Stimulated activated naive CD8-positive, alpha-beta T cell treated with anti-CD3 and anti-CD28 coated beads, Interleukin-15, Interleukin-2, amounts not matched to agents 100 ng/mL and 50 ng/mL, for 24 hours (primary cell): ENCODE results near the gene ENTHD1.
"Not testable (repeated sequence)": the region's sequence is repeated elsewhere in the genome, so short reads cannot be mapped to it uniquely, and the experiment has no call there.

Source experiments
- H3K27ac Mint-ChIP-seq: one replicate; pipeline ENCODE4 v1.8.0; 2021; ENCODE audit warnings: mild to moderate bottlenecking, mixed read lengths
- H3K27me3 Mint-ChIP-seq: one replicate; pipeline ENCODE4 v1.8.0; 2021; ENCODE audit warnings: mixed read lengths
- H3K36me3 Mint-ChIP-seq: one replicate; pipeline ENCODE4 v1.8.0; 2021; ENCODE audit warnings: low read depth, mixed read lengths
- H3K4me1 Mint-ChIP-seq: one replicate; pipeline ENCODE4 v1.8.0; 2021; ENCODE audit warnings: low read depth, mixed read lengths
- H3K4me3 Mint-ChIP-seq: one replicate; pipeline ENCODE4 v1.8.0; 2021; ENCODE audit warnings: mild to moderate bottlenecking, mixed read lengths
- H3K9me3 Mint-ChIP-seq: one replicate; pipeline ENCODE4 v1.8.0; 2021; ENCODE audit warnings: mixed read lengths

ENTHD1 gene

GRCh38 chr22:39913886-39914285, 20.3 kb upstream of the ENTHD1 start:
- Mint-ChIP-seq H3K27me3 (no peaks in the 10 kb centered on the region), H3K36me3 (peaks cover 14% of the 10 kb centered on the region), H3K9me3 (peaks cover 3% of the 10 kb centered on the region), H3K4me1 (peaks cover 100% of the 10 kb centered on the region), H3K4me3 (peak overlapping the region; percentile 90), H3K27ac (peak overlapping the region; percentile 98)

GRCh38 chr22:39913321-39913720, 19.8 kb upstream of the ENTHD1 start:
- H3K4me1 Mint-ChIP-seq = peaks cover 100% of the 10 kb centered on the region
- peaks cover 3% of the 10 kb centered on the region for H3K9me3 Mint-ChIP-seq
- no peaks in the 10 kb centered on the region for H3K27me3 Mint-ChIP-seq
- peaks cover 14% of the 10 kb centered on the region for H3K36me3 Mint-ChIP-seq
- H3K27ac Mint-ChIP-seq = peak overlapping the region; percentile 98
- H3K4me3 Mint-ChIP-seq = peak overlapping the region; percentile 90

GRCh38 chr22:39910876-39911613, 17.5 kb upstream of the ENTHD1 start:
- peaks cover 3% of the 10 kb centered on the region for H3K9me3 Mint-ChIP-seq
- H3K36me3 Mint-ChIP-seq = peaks cover 14% of the 10 kb centered on the region
- H3K4me3 Mint-ChIP-seq = peak overlapping the region; percentile 90
- H3K4me1 Mint-ChIP-seq = peaks cover 95% of the 10 kb centered on the region
- peak overlapping the region; percentile 98 for H3K27ac Mint-ChIP-seq
- no peaks in the 10 kb centered on the region for H3K27me3 Mint-ChIP-seq

DNA sequence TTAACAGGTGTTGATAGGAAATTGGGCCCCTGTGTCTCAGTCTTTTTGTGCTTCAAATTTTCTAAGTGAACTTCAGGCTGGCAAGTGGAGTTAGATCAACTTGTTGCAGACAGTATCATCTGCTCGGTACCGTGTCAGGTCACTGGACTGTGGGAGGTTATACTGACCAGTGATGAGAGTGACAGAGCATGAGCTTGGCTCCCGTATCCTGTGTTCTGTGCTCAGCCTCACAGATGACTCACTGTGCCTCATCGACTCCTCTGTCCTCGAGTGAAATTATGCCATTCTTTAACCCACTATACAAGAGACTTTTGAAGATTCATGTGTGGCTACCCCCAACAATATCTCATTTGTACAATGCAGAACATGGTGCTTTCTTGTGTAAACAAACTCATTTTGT, 15.2 kb upstream of the ENTHD1 start:
- H3K4me3 Mint-ChIP-seq = peak overlapping the region; percentile 90
- peak overlapping the region; percentile 98 for H3K27ac Mint-ChIP-seq
- peaks cover 13% of the 10 kb centered on the region for H3K36me3 Mint-ChIP-seq
- H3K9me3 Mint-ChIP-seq = peaks cover 3% of the 10 kb centered on the region
- H3K4me1 Mint-ChIP-seq = peaks cover 86% of the 10 kb centered on the region
- no peaks in the 10 kb centered on the region for H3K27me3 Mint-ChIP-seq

DNA sequence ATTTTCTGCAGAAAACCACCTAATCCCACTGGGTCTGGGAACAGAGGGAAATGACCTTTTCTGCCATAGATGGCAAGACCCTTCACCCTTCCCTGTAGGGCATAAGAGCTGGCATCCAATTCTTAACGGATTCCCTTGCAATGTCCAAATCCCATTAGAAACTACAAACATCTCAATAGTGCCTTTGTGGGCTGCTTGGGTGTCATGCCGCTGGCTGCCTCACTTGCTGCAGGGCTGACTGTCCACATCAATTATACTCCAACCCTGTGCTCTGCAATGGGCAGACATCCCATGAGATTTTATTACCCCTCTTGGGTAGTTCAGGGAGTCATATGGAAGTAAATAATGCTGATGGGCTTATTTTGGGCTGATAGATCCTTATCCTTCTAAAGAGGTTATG, 14.6 kb upstream of the ENTHD1 start:
- Mint-ChIP-seq H3K27me3 (no peaks in the 10 kb centered on the region), H3K4me1 (peaks cover 80% of the 10 kb centered on the region), H3K36me3 (peaks cover 13% of the 10 kb centered on the region), H3K27ac (peak overlapping the region; percentile 98), H3K9me3 (peaks cover 3% of the 10 kb centered on the region), H3K4me3 (peak overlapping the region; percentile 90)

DNA sequence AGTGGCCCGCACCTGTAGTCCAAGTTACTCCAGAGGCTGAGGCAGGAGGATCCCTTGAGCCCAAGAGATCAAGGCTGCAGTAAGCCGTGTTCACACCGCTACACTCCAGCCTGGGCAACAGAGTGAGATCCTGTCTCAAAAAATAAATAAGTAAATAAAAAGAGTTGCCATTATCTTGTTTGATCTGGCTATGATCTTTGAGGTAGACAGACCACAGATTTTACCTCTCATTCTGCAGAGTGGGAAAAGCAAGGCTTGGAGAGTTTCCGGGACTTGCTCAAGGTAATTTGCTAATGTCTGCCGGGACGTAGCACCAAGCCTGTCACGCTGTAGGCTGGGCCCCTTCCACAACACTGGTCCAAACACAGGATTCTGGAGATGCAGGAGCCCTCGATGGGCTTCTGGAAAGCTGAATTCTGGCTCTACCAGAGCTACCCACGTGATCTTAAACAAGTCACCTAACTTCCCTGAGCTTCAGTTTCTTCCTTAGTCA, 14.1 kb upstream of the ENTHD1 start:
- Mint-ChIP-seq H3K4me1 (peaks cover 78% of the 10 kb centered on the region), H3K27me3 (no peaks in the 10 kb centered on the region), H3K36me3 (peaks cover 17% of the 10 kb centered on the region), H3K4me3 (peak overlapping the region; percentile 90), H3K27ac (peak overlapping the region; percentile 98), H3K9me3 (peaks cover 3% of the 10 kb centered on the region)

- H3K4me3 Mint-ChIP-seq = peak overlapping the region; percentile 90
- H3K36me3 Mint-ChIP-seq = peaks cover 20% of the 10 kb centered on the region
- peak overlapping the region; percentile 98 for H3K27ac Mint-ChIP-seq
- H3K4me1 Mint-ChIP-seq = peaks cover 74% of the 10 kb centered on the region
- H3K27me3 Mint-ChIP-seq = no peaks in the 10 kb centered on the region
- H3K9me3 Mint-ChIP-seq = peaks cover 3% of the 10 kb centered on the region
These were observed 13.5 kb upstream of the ENTHD1 start for GRCh38 chr22:39907047-39907446.

- Mint-ChIP-seq H3K27me3 (no peaks in the 10 kb centered on the region), H3K4me1 (peaks cover 70% of the 10 kb centered on the region), H3K4me3 (peak overlapping the region; percentile 90), H3K27ac (peak overlapping the region; percentile 98), H3K36me3 (peaks cover 25% of the 10 kb centered on the region), H3K9me3 (peaks cover 3% of the 10 kb centered on the region)
These were observed 12.6 kb upstream of the ENTHD1 start for GRCh38 chr22:39906207-39906606.

GRCh38 chr22:39905687-39906086, 12.1 kb upstream of the ENTHD1 start:
- peaks cover 69% of the 10 kb centered on the region for H3K4me1 Mint-ChIP-seq
- H3K27me3 Mint-ChIP-seq = no peaks in the 10 kb centered on the region
- peaks cover 3% of the 10 kb centered on the region for H3K9me3 Mint-ChIP-seq
- peak overlapping the region; percentile 90 for H3K4me3 Mint-ChIP-seq
- H3K27ac Mint-ChIP-seq = peak overlapping the region; percentile 98
- peaks cover 25% of the 10 kb centered on the region for H3K36me3 Mint-ChIP-seq

GRCh38 chr22:39904862-39905261, 11.3 kb upstream of the ENTHD1 start:
- Mint-ChIP-seq H3K27me3 (no peaks in the 10 kb centered on the region), H3K36me3 (peaks cover 21% of the 10 kb centered on the region), H3K4me3 (peak overlapping the region; percentile 90), H3K9me3 (peaks cover under 1% of the 10 kb centered on the region), H3K4me1 (peaks cover 69% of the 10 kb centered on the region), H3K27ac (peak overlapping the region; percentile 98)

DNA sequence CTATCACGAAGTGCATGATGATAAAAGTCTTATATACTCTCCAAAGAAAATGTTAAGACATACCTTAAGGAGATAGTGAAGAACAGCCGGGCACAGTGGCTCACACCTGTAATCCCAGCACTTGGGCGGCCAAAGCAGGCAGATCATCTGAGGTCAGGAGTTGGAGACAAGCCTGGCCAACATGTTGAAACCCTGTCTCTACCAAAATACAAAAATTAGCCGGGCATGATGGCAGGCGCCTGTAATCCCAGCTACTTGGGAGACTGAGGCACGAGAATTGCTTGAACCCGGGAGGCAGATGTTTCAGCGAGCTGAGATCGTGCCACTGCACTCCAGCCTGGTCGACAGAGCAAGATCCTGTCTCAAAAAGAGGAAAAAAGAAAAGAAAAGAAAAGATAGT, 10.5 kb upstream of the ENTHD1 start:
- H3K4me1 Mint-ChIP-seq = peaks cover 68% of the 10 kb centered on the region
- H3K36me3 Mint-ChIP-seq = peaks cover 15% of the 10 kb centered on the region
- peak overlapping the region; percentile 98 for H3K27ac Mint-ChIP-seq
- H3K27me3 Mint-ChIP-seq, H3K9me3 Mint-ChIP-seq: not testable (repeated sequence)
- peak overlapping the region; percentile 90 for H3K4me3 Mint-ChIP-seq

DNA sequence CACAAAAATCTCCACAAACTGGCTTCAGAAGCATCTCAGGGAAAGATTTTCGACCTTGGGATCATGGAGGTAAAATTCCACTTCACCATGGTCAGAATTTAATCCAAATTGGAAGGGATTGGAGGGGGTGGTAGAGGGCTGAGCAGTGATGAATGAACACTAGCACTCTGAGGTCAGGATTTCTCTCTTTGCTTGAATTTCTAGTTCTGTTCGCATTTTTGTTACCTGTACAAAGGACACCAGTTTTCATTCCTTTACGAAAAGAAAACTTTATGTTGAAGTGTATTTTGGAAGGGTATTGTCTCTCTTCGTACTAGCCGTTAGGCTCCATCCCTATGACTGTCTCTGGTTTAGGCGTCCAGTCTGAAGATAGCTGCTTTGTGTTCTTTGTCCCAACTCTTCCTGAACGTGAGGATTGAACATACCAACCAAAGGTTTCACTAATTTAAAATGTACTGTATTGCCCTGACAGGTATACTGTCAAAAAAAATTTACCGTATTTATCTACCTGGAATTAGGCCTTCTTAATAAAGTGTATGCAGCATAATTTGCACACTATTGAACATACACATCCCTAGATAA, 8.1 kb upstream of the ENTHD1 start:
- no peaks in the 10 kb centered on the region for H3K9me3 Mint-ChIP-seq
- peak overlapping the region; percentile 90 for H3K27ac Mint-ChIP-seq
- H3K4me1 Mint-ChIP-seq = peaks cover 53% of the 10 kb centered on the region
- no peaks in the 10 kb centered on the region for H3K27me3 Mint-ChIP-seq
- H3K36me3 Mint-ChIP-seq = peaks cover 15% of the 10 kb centered on the region
- H3K4me3 Mint-ChIP-seq = peak overlapping the region; percentile 90

- Mint-ChIP-seq H3K4me3 (peak within 1 kb of the TSS; percentile 90), H3K27me3 (no peaks in the 10 kb centered on the region), H3K9me3 (no peaks in the 10 kb centered on the region), H3K27ac (peak within 1 kb of the TSS; percentile 90), H3K36me3 (peaks cover 15% of the 10 kb centered on the region), H3K4me1 (peaks cover 43% of the 10 kb centered on the region)
These were observed 7.0 kb upstream of the ENTHD1 start, which contains the start of gene GRAP2 for GRCh38 chr22:39900306-39901227. GRAP2 (plus strand) TSS chr22:39901084; CDS start chr22:39947107, 46,023 bp downstream.

GRCh38 chr22:39898997-39899396, 5.4 kb upstream of the ENTHD1 start:
- Mint-ChIP-seq H3K27me3 (no peaks in the 10 kb centered on the region), H3K36me3 (peaks cover 12% of the 10 kb centered on the region), H3K4me3 (no peak overlapping the region), H3K4me1 (peaks cover 34% of the 10 kb centered on the region), H3K27ac (peak overlapping the region; percentile 79), H3K9me3 (no peaks in the 10 kb centered on the region)
